OCI-LY3 (cell line): ENCODE measurements around the gene GIMAP6.

Experiments
- EZH2phosphoT487 ChIP-seq: fragments of 200-600 bp; shearing (Covaris generic); IDR thresholded peaks from 2 replicates; pipeline ENCODE4 v1.6.1; 2018; ENCODE audit warnings: antibody characterized with exemption, mixed run types, low read depth
- TF ChIP-seq, protein P1 (sequence below): fragments of 200-600, 300-600 bp; sonication (generic); IDR thresholded peaks from 2 replicates; pipeline ENCODE4 v1.5.1; 2014; ENCODE audit warnings: antibody characterized with exemption, low read length, low read depth

DNA sequence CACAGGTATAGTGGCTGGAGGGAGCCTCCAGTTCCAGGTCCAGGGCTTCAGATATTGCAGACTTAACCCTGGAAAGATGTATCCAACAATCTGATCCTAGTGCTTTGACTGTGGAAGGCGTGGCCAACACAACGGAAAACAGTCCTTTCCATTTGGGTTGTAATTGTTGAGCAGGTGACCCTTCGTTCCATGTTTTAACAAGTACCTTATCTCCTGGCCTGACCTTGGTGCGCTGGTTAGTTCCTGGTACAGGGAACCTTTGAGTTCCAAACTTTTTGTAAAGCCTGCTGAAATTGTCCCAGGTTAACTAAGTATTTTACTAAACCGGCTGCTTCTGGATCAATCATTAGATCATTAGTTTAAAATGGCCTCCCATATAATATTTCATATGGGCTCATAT, 23.9 kb upstream of the GIMAP6 start:
- TF ChIP-seq, protein P1, sequence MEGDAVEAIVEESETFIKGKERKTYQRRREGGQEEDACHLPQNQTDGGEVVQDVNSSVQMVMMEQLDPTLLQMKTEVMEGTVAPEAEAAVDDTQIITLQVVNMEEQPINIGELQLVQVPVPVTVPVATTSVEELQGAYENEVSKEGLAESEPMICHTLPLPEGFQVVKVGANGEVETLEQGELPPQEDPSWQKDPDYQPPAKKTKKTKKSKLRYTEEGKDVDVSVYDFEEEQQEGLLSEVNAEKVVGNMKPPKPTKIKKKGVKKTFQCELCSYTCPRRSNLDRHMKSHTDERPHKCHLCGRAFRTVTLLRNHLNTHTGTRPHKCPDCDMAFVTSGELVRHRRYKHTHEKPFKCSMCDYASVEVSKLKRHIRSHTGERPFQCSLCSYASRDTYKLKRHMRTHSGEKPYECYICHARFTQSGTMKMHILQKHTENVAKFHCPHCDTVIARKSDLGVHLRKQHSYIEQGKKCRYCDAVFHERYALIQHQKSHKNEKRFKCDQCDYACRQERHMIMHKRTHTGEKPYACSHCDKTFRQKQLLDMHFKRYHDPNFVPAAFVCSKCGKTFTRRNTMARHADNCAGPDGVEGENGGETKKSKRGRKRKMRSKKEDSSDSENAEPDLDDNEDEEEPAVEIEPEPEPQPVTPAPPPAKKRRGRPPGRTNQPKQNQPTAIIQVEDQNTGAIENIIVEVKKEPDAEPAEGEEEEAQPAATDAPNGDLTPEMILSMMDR, result no peak
- TF ChIP-seq EZH2phosphoT487, result no peak
